ENCODE results near the gene GRM5. TPM values are rescaled to one million over a fixed set of nuclear protein-coding genes. Genes with fewer than 3 reads are reported as not detected.
"Not testable (repeated sequence)": the region's sequence is repeated elsewhere in the genome, so short reads cannot be mapped to it uniquely, and the experiment has no call there.

The GRM5 gene
- total RNA-seq, 1 experiment from 2014 or later = not detected

DNA sequence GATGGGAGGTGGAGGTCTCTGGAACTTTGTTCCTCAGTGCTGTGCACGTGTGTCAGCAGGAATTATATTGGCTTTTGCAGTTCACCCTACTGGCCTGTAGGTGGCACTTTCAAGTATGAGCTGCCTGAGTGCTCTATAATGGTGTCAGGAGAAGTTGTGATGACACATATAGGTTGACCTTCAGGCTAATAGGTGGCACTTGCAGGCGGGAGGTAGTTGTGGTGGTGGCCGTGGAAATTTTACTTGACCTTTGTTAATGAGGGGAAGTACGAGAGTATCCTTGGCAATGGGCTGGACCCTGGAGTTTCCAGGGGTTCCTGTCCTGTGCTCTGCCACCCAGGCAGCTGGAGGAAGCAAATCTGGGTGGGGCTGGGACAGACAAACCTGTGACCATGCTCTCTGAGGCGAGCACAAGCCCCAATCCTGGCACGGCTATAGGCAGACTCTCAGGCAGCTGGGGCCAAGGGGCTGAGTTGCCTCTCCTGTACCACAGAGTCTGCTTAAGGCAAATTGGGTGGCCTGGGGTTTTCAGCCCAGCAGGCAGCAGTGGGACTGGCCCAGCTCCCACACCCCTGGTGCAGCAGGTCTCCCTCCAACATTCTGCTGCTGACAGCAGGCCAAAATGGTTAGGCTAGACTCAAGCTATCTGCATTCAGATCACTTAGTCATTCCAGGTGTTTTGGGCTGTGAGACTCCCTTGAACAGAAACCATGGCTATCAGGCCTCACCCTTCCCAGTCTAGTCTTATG lies 580.7 kb downstream of the GRM5 start:
- DNase-seq = peak; percentile 15
- Histone ChIP-seq H3K27me3 (no peaks in the 10 kb centered on the region), H3K36me3 (no peaks in the 10 kb centered on the region), H3K4me3 (no peak overlapping the region), H3K9me3 (no peaks in the 10 kb centered on the region)

DNA sequence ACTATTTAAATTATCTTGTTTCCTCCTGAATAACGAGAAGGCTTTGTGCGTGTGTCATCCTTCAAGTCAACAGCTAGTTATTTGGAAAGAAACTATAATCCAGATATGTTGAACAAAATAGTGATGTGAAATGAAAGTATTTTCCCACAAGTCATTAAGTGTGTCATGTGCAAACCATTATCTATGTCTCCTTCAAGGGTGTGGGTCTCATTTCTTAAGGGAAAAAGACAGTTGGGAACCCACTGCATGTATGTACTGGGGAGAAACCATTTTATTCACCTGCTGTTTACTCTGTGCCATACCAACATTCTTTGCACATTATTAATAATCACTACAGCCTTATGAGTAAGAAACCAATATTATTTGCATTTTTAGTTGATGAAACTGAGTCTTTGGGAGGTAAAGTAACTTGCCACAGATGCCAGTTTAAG lies 582.9 kb downstream of the GRM5 start:
- no peak for DNase-seq
- no peaks in the 10 kb centered on the region for H3K27me3 ChIP-seq

GRCh38 chr11:88480223-88480622 lies 585.6 kb downstream of the GRM5 start:
- H3K9me3 ChIP-seq = no peaks in the 10 kb centered on the region
- no peaks in the 10 kb centered on the region for H3K36me3 ChIP-seq
- H3K4me3 ChIP-seq = no peak overlapping the region
- peak; percentile 52 for DNase-seq
- no peaks in the 10 kb centered on the region for H3K27me3 ChIP-seq

More for the DNA sequence above, 582.9 kb downstream of the GRM5 start:
- no peak overlapping the region for H3K4me3 ChIP-seq
- no peaks in the 10 kb centered on the region for H3K36me3 ChIP-seq
- no peaks in the 10 kb centered on the region for H3K9me3 ChIP-seq

- Histone ChIP-seq H3K27me3 (no peaks in the 10 kb centered on the region), H3K9me3 (no peaks in the 10 kb centered on the region), H3K4me3 (no peak overlapping the region), H3K36me3 (no peaks in the 10 kb centered on the region)
- DNase-seq = no peak
Measured at GRCh38 chr11:88478136-88478815, 587.5 kb downstream of the GRM5 start.

DNA sequence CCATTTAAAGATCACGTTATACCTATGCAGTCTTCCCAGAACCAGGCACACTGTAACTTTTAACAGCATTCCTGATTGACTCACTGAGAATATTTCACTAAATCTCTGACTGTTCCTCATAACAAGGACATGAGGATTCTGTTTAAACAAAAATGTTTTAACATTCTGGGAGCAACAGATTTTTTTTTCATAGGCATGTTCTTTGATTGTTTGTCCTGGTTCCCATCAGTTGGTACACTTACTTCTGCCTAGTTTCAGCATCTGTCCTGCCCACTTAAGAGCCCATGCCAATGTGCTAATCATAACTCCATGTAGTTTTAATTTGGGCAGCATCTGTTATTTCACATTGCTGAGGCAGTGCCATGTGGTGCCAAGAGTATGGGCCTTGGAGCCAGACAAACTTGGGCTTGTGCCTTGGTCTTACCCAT lies 589.8 kb downstream of the GRM5 start:
- Histone ChIP-seq H3K36me3 (no peaks in the 10 kb centered on the region), H3K27me3 (no peaks in the 10 kb centered on the region), H3K9me3 (no peaks in the 10 kb centered on the region), H3K4me3 (no peak overlapping the region)
- peak; percentile 7 for DNase-seq

GRCh38 chr11:88474655-88475054 lies 591.1 kb downstream of the GRM5 start:
- no peaks in the 10 kb centered on the region for H3K9me3 ChIP-seq
- no peak overlapping the region for H3K4me3 ChIP-seq
- H3K36me3 ChIP-seq = no peaks in the 10 kb centered on the region

DNA sequence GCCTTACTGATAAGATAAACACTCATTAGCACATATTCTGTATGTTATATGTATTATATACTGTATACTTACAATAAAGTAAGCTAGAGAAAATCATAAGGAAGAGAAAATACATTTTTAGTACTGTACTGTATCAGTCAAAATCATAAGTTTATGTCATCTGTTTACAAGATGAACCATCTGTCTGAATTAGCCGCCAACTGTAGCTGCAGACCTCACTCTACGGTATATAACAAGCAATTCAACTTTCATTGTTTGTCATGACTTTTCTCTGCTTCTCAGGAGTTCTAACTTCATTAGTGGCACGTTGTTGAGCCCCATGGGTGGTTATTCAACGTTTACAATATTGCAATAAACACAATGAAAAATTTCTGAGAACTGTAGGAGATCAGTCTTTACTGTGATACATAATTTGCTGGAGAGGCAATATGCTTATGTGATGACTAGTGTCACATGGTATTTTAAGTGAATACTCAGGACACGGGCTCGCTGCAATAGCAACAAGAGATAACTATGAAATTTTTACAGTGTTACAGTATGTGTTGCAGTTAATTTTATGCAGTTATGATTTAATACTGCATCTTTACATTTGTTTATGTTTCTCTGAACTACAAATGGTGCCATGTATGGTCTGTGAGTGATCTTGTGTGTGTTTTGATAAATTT lies 596.1 kb downstream of the GRM5 start:
- Histone ChIP-seq H3K4me3 (no peak overlapping the region), H3K9me3 (no peaks in the 10 kb centered on the region), H3K27me3 (no peaks in the 10 kb centered on the region), H3K36me3 (no peaks in the 10 kb centered on the region)
- no peak for DNase-seq

More at GRCh38 chr11:88474655-88475054, 591.1 kb downstream of the GRM5 start:
- no peaks in the 10 kb centered on the region for H3K27me3 ChIP-seq
- DNase-seq = no peak

DNA sequence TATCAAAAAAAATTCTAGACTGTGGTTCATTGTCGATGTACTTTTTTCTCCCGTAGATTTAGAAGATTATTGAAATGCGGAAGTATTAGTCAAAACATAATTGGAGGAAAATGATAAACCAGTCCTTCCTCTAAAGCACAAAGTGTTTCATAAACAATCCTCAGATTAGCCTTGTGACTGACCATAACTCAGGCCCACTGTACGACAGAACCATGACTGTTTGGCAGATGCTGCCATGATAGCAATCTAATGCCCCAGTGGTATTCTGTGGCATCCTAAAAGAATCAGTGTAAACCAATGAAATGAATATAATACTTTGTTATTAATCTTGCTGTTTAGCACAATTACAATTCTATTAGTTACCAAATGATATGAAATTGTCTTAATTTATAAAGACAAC lies 601.3 kb downstream of the GRM5 start:
- H3K4me3 ChIP-seq = no peak overlapping the region
- H3K36me3 ChIP-seq = no peaks in the 10 kb centered on the region
- no peaks in the 10 kb centered on the region for H3K9me3 ChIP-seq
- H3K27me3 ChIP-seq = no peaks in the 10 kb centered on the region
- no peak for DNase-seq

GRCh38 chr11:88463301-88463700 lies 602.5 kb downstream of the GRM5 start:
- not testable (repeated sequence) for H3K27me3 ChIP-seq, DNase-seq, H3K4me3 ChIP-seq

GRCh38 chr11:88458047-88458446 lies 607.7 kb downstream of the GRM5 start:
- H3K4me3 ChIP-seq, H3K9me3 ChIP-seq, H3K36me3 ChIP-seq, H3K27me3 ChIP-seq, DNase-seq: not testable (repeated sequence)

More at GRCh38 chr11:88463301-88463700, 602.5 kb downstream of the GRM5 start:
- H3K9me3 ChIP-seq, H3K36me3 ChIP-seq: not testable (repeated sequence)

DNA sequence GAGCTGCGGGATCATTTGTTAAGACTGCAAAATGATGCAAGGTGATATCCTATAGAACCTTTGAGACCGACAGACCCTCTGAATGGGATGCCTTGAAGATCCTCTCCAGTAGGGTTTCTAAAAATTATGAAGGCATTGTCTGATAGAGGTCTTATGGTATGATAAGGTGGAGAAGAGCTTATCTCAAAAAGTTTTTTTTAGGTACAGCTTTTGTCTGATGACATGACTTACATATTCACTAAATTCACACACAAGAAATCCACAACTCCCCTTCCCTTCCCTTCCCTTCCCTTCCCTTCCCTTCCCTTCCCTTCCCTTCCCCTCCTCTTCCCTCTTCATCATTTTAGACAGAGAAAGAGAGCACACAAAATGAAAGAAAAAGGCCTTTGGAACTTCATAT lies 609.8 kb downstream of the GRM5 start:
- H3K36me3 ChIP-seq = no peaks in the 10 kb centered on the region
- H3K27me3 ChIP-seq = no peaks in the 10 kb centered on the region
- no peak for DNase-seq

DNA sequence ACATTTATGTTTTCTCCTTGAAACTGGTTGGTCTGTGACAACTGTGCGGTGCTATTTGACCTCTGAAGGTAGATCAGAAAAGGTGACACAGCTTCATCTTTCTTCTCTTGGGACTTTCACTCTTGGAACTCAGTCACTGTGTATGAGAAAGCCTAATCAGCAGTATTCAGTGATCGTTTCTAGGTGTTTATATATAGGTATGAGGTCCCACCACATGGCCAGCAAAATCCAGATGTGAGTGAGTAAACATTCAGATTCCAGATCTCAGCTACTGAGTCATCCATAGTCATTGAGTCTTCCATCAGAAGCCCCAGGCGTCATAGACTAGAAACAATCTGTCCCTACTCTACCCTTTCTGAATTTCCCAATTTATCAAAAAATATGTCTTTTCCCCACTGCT lies 610.9 kb downstream of the GRM5 start:
- no peak for DNase-seq
- Histone ChIP-seq H3K27me3 (no peaks in the 10 kb centered on the region), H3K9me3 (no peaks in the 10 kb centered on the region), H3K4me3 (no peak overlapping the region), H3K36me3 (no peaks in the 10 kb centered on the region)

More for the DNA sequence above, 609.8 kb downstream of the GRM5 start:
- Histone ChIP-seq H3K9me3 (no peaks in the 10 kb centered on the region), H3K4me3 (no peak overlapping the region)

Other genes starting within 250 kb of the GRM5 start
- gene TYR, start 111.9 kb upstream of the GRM5 start, total RNA-seq (2014; rRNA removed; shearing (Covaris generic); ENCODE audit: low replicate concordance) = not detected in 2 replicates

Measured in MG63 (cell line).